GM12878 (cell line): ENCODE results near the gene TESPA1. TPM values are rescaled to one million over a fixed set of nuclear protein-coding genes. Genes with fewer than 3 reads are reported as not detected.

Experiments
- ATAC-seq: fragments of 200-7000 bp; cut with Tn5 transposase; 3 replicates; pipeline ENCODE4 v1.9.1; 2020; ENCODE audit warnings: mild to moderate bottlenecking, moderate library complexity
- BruUV-seq: library from RNA; stranded (reverse); fragments of 400-500 nt; replicated peaks from 2 replicates; lab custom pipeline; 2021; lab: Mats Ljungman, UMichigan
- CTCF ChIA-PET: fragments of 300-600 bp; sonication (Branson Sonifier 250); formaldehyde crosslinking; extraction: SDS; loops from one replicate; lab custom pipeline; 2021; ENCODE audit warnings: inconsistent platforms; lab: Yijun Ruan, JAX
- POLR2A ChIA-PET: fragments of 350-600 bp; formaldehyde crosslinking; extraction: SDS; loops from one replicate; lab custom pipeline; 2021; ENCODE audit warnings: inconsistent platforms; lab: Charles Lee
- RAD21 ChIA-PET: fragments of 300-600 bp; sonication (Branson Sonifier 250); formaldehyde crosslinking; loops from one replicate; lab custom pipeline; 2023; ENCODE audit warnings: antibody characterized with exemption; ENCODE audit not compliant: unreplicated experiment; lab: Charles Lee
- SMC1A ChIA-PET: fragments of 300-600 bp; sonication (Branson Sonifier 250); formaldehyde crosslinking; loops from one replicate; lab custom pipeline; 2023; ENCODE audit not compliant: unreplicated experiment, uncharacterized antibody; lab: Charles Lee
- DNase-seq: peaks from one replicate; pipeline ENCODE4 v3.0.0-alpha.2; 2011; ENCODE audit warnings: low read depth, low spot score
- FAIRE-seq: peaks from 3 replicates; lab custom pipeline; 2011; peaks lifted over from hg19 to GRCh38; lab: Jason Lieb, UNC
- H2AFZ ChIP-seq: 2 replicates; pipeline ENCODE4 v1.6.0; 2011; ENCODE audit warnings: low read depth, low read length, control low read depth; ENCODE audit not compliant: control insufficient read depth
- H3K27ac ChIP-seq: 2 replicates; pipeline ENCODE4 v1.5.1; 2011; ENCODE audit warnings: control low read depth; ENCODE audit not compliant: control insufficient read depth, insufficient read depth
- H3K27me3 ChIP-seq, 2 experiments: replicated peaks in 1 of 2; 2 replicates each; pipeline versions ENCODE4 v1.6.0 to v1.6.1; 2011; ENCODE audit warnings: low read length in 1 of 2; ENCODE audit not compliant: control insufficient read depth in 2 of 2, insufficient read depth in 2 of 2
- H3K36me3 ChIP-seq, 2 experiments: 2 replicates each; pipeline ENCODE4 v1.5.1; 2011; ENCODE audit warnings: low read length in 1 of 2; ENCODE audit not compliant: control insufficient read depth in 2 of 2, insufficient read depth in 2 of 2
- H3K4me1 ChIP-seq: 2 replicates; pipeline ENCODE4 v1.6.1; 2011; ENCODE audit warnings: mild to moderate bottlenecking, low read length, moderate library complexity, mixed read lengths; ENCODE audit not compliant: control insufficient read depth, insufficient read depth
- H3K4me2 ChIP-seq: 2 replicates; pipeline ENCODE4 v1.6.0; 2011; ENCODE audit warnings: control low read depth; ENCODE audit not compliant: control insufficient read depth, insufficient read depth
- H3K4me3 ChIP-seq: fragments of 200-600 bp; sonication (generic); 2 replicates; pipeline ENCODE4 v1.5.1; 2016
- H3K79me2 ChIP-seq: 2 replicates; pipeline ENCODE4 v1.6.0; 2011; ENCODE audit warnings: low read length; ENCODE audit not compliant: control insufficient read depth, insufficient read depth
- H3K9ac ChIP-seq: 2 replicates; pipeline ENCODE4 v1.8.0; 2011; ENCODE audit warnings: low read length, control low read depth, mixed read lengths; ENCODE audit not compliant: control insufficient read depth, insufficient read depth
- H3K9me3 ChIP-seq: replicated peaks from 3 replicates; pipeline ENCODE4 v1.5.1; 2011; ENCODE audit warnings: mild to moderate bottlenecking, low read length; ENCODE audit not compliant: control insufficient read depth, insufficient read depth
- H4K20me1 ChIP-seq: 2 replicates; pipeline ENCODE4 v1.6.0; 2011; ENCODE audit not compliant: control insufficient read depth, insufficient read depth
- BRCA1 ChIP-seq: IDR thresholded peaks from 2 replicates; pipeline ENCODE4 v1.6.1; 2011; ENCODE audit warnings: low read depth, low read length, improper control_type of control experiment
- HDAC6 ChIP-seq: fragments of 200-600 bp; sonication (generic); IDR thresholded peaks from one replicate; pipeline ENCODE4 v1.8.0; 2017; ENCODE audit warnings: antibody characterized with exemption; ENCODE audit not compliant: unreplicated experiment
- HDGF ChIP-seq: fragments of 450-650 bp; IDR thresholded peaks from 2 replicates; pipeline ENCODE4 v1.6.1; 2016; ENCODE audit warnings: antibody characterized with exemption
- IKZF1 ChIP-seq: fragments of 450-650 bp; conservative IDR thresholded peaks from 2 replicates; pipeline ENCODE4 v1.6.1; 2017; ENCODE audit warnings: antibody characterized with exemption, mild to moderate bottlenecking
- IRF3 ChIP-seq: fragments of 450-650 bp; IDR thresholded peaks from 2 replicates; pipeline ENCODE4 v1.6.1; 2014; ENCODE audit warnings: mild to moderate bottlenecking
- IRF4 ChIP-seq: IDR thresholded peaks from 2 replicates; pipeline ENCODE4 v1.6.1; 2011; ENCODE audit warnings: low read depth, low read length
- KLF5 ChIP-seq: fragments of 450-650 bp; IDR thresholded peaks from 2 replicates; pipeline ENCODE4 v1.6.1; 2014; ENCODE audit warnings: mild to moderate bottlenecking; ENCODE audit not compliant: partially characterized antibody
- PAX8 ChIP-seq: fragments of 450-650 bp; IDR thresholded peaks from 2 replicates; pipeline ENCODE4 v1.6.1; 2017; ENCODE audit warnings: mild to moderate bottlenecking, moderate library complexity
- PKNOX1 ChIP-seq: fragments of 450-650 bp; IDR thresholded peaks from 2 replicates; pipeline ENCODE4 v1.6.1; 2016; ENCODE audit warnings: mild to moderate bottlenecking
- RELA ChIP-seq: fragments of 450-650 bp; IDR thresholded peaks from 2 replicates; pipeline ENCODE4 v1.8.0; 2014; ENCODE audit warnings: borderline replicate concordance; ENCODE audit not compliant: partially characterized antibody
- RFX5 ChIP-seq: IDR thresholded peaks from 2 replicates; pipeline ENCODE4 v1.6.1; 2011; ENCODE audit warnings: low read depth, low read length, improper control_type of control experiment
- TARDBP ChIP-seq: IDR thresholded peaks from 2 replicates; pipeline ENCODE4 v1.6.1; 2016; ENCODE audit warnings: borderline replicate concordance
- WGBS: methylation state at CpG from one replicate; pipeline ENCODE4 v1.1.6; 2016; ENCODE audit warnings: low lambda C conversion rate; ENCODE audit not compliant: insufficient replicate concordance, insufficient coverage; ENCODE audit errors: missing lambda C conversion rate; 5-methylcytosine and 5-hydroxymethylcytosine counted together
- in situ Hi-C: fragments of 300-500 bp; cut with MboI; formaldehyde crosslinking; loops from 9 replicates; pipeline ENCODE4 v1.14.3; 2018; ENCODE audit warnings: mixed read lengths
- intact Hi-C: fragments of 100-400 bp; cut with micrococcal nuclease; formaldehyde crosslinking; loops from one replicate; pipeline ENCODE4 v1.14.2; 2022; ENCODE audit not compliant: unreplicated experiment
- polyA plus RNA-seq, 11 experiments: library from polyadenylated mRNA; depleted of rRNA in 4 of 11; unstranded in 6 of 11; stranded (reverse) in 5 of 11; fragments of >200 nt; fragmentation: Nextera tagmentation in 4 of 11; fragmentation: Illumina TruSeq in 1 of 11; extraction: Ambion mirVana in 4 of 11; extraction: Trizol in 1 of 11; gene quantifications; 1 replicate in 1 of 11; 2 replicates in 10 of 11; pipeline versions ENCODE4 v1.2.1 to v1.2.3, GENCODE V29; 2011 to 2016; ENCODE audit warnings: inconsistent platforms in 2 of 11, missing spikeins in 2 of 11, low read depth in 1 of 11
- total RNA-seq, 4 experiments: library from RNA; depleted of rRNA in 3 of 4; stranded (reverse); fragments of >200 nt in 3 of 4; fragmentation: Illumina TruSeq in 1 of 4; extraction: Trizol in 1 of 4; gene quantifications; 2 replicates each; pipeline versions ENCODE4 v1.2.1 to v1.2.3, GENCODE V29; 2013 to 2021

TESPA1 gene
- total and polyA plus RNA-seq, 10 of the 15 experiments (the other 5 are each of a cell fraction or from before 2014, with no cell fraction given) = 13.8 to 56.2 (median 23.9) TPM

- TF ChIP-seq RELA = no peak
Observed at GRCh38 chr12:54954801-54955200, 29.8 kb downstream of the TESPA1 start (continued).

- no peak overlapping the region for H3K9ac ChIP-seq
- H3K9me3 ChIP-seq = no peaks in the 10 kb centered on the region
- H4K20me1 ChIP-seq = no peaks in the 10 kb centered on the region
- H2AFZ ChIP-seq = no peak overlapping the region
- H3K79me2 ChIP-seq = no peaks in the 10 kb centered on the region
- H3K27ac ChIP-seq = no peak overlapping the region
- no peak overlapping the region for H3K4me3 ChIP-seq
- CTCF ChIA-PET = no interaction called here
- FAIRE-seq (no peak), ATAC-seq (no peak), DNase-seq (no peak)
- intact Hi-C loops = no loop called here
- TF ChIP-seq IKZF1 (no peak), HDAC6 (no peak), TARDBP (no peak), KLF5 (no peak)
- H3K36me3 ChIP-seq = peaks cover 0 to 7% of the 10 kb centered on the region in 2 experiments; a peak in 2 of 4 replicates
- RAD21 ChIA-PET = no interaction called here
- in situ Hi-C loops = no loop called here
- no peaks in the 10 kb centered on the region for H3K27me3 ChIP-seq
- H3K4me1 ChIP-seq = peaks cover 6% of the 10 kb centered on the region
- POLR2A ChIA-PET = no interaction called here
- SMC1A ChIA-PET = no interaction called here
- BruUV-seq = no TSS peak
- no peak overlapping the region for H3K4me2 ChIP-seq
Observed at GRCh38 chr12:54954228-54954627, 30.3 kb downstream of the TESPA1 start.

- intact Hi-C loops = no loop called here
Observed at GRCh38 chr12:54950071-54950727, 34.4 kb downstream of the TESPA1 start.

More at GRCh38 chr12:54950071-54950727, 34.4 kb downstream of the TESPA1 start:
- in situ Hi-C loops = no loop called here
- 100% methylated on average over 1 of the region's 1 CpG for WGBS
- no peak overlapping the region for H3K4me3 ChIP-seq
- H3K36me3 ChIP-seq = peaks cover 0 to 3% of the 10 kb centered on the region in 2 experiments; a peak in 1 of 4 replicates
- ATAC-seq (no peak), DNase-seq (no peak), FAIRE-seq (no peak)
- H3K4me1 ChIP-seq = no peaks in the 10 kb centered on the region
- H3K27me3 ChIP-seq = no peaks in the 10 kb centered on the region
- H4K20me1 ChIP-seq = no peaks in the 10 kb centered on the region
- H3K4me2 ChIP-seq = no peak overlapping the region
- H2AFZ ChIP-seq = no peak overlapping the region
- ChIA-PET SMC1A (interaction anchor here (1.5 kb wide), 1 partner anchor 96 kb away, joined by 3 read pairs; the partner anchor contains the start of gene MUCL1), RAD21 (no interaction called here), CTCF (interaction anchor here (2.2 kb wide), 1 partner anchor 9 kb away, joined by 6 read pairs; no protein-coding TSS in a partner anchor), POLR2A (no interaction called here)
- TF ChIP-seq PAX8 (no peak), PKNOX1 (no peak), IRF3 (no peak), IRF4 (no peak), BRCA1 (no peak), RFX5 (no peak), HDGF (no peak)
- no peak overlapping the region for H3K27ac ChIP-seq
- no TSS peak for BruUV-seq
- H3K9ac ChIP-seq = no peak overlapping the region
- H3K9me3 ChIP-seq = no peaks in the 10 kb centered on the region
- H3K79me2 ChIP-seq = no peaks in the 10 kb centered on the region
